Hepatocyte (in vitro differentiated cells): ENCODE data around the gene SERPINA12. TPM values are rescaled to one million over a fixed set of nuclear protein-coding genes. Genes with fewer than 3 reads are reported as not detected.
A peak's percentile ranks its signal among the peaks of the same experiment; 100 is the strongest.

Experiments used
- DNase-seq: peaks from one replicate; pipeline ENCODE4 v3.0.0-alpha.2; 2016; ENCODE audit warnings: low spot score
- H2AFZ ChIP-seq: fragments of 200-600 bp; sonication (generic); 2 replicates; pipeline ENCODE4 v1.6.0; 2016; ENCODE audit warnings: antibody characterized with exemption, mild to moderate bottlenecking
- H3K27ac ChIP-seq: fragments of 200-600 bp; sonication (generic); 2 replicates; pipeline ENCODE4 v1.5.1; 2016; ENCODE audit warnings: mild to moderate bottlenecking
- H3K27me3 ChIP-seq: fragments of 200-600 bp; sonication (generic); 2 replicates; pipeline ENCODE4 v1.6.1; 2016
- H3K36me3 ChIP-seq: fragments of 200-600 bp; sonication (generic); replicated peaks from 2 replicates; pipeline ENCODE4 v1.5.1; 2016; ENCODE audit warnings: low read depth; ENCODE audit not compliant: insufficient read depth
- H3K4me1 ChIP-seq: fragments of 200-600 bp; sonication (generic); 2 replicates; pipeline ENCODE4 v1.5.1; 2016; ENCODE audit warnings: mild to moderate bottlenecking, moderate library complexity; ENCODE audit not compliant: insufficient read depth
- H3K4me2 ChIP-seq: fragments of 200-600 bp; sonication (generic); 2 replicates; pipeline ENCODE4 v1.6.0; 2016
- H3K4me3 ChIP-seq: fragments of 200-600 bp; sonication (generic); 2 replicates; pipeline ENCODE4 v1.5.1; 2016; ENCODE audit warnings: mild to moderate bottlenecking
- H3K79me2 ChIP-seq: fragments of 200-600 bp; sonication (generic); 2 replicates; pipeline ENCODE4 v1.6.0; 2017; ENCODE audit warnings: mild to moderate bottlenecking
- H3K9me2 ChIP-seq: fragments of 200-600 bp; sonication (generic); replicated peaks from 2 replicates; pipeline ENCODE4 v1.6.0; 2017; ENCODE audit warnings: mild to moderate bottlenecking; ENCODE audit not compliant: insufficient read depth
- H3K9me3 ChIP-seq: fragments of 200-600 bp; sonication (generic); 2 replicates; pipeline ENCODE4 v1.5.1; 2016; ENCODE audit warnings: low read depth, mild to moderate bottlenecking
- H4K20me1 ChIP-seq: fragments of 200-600 bp; sonication (generic); 2 replicates; pipeline ENCODE4 v1.6.0; 2016; ENCODE audit warnings: mild to moderate bottlenecking; ENCODE audit not compliant: insufficient read depth, poor library complexity, severe bottlenecking
- CTCF ChIP-seq: fragments of 200-600 bp; sonication (generic); IDR thresholded peaks from 2 replicates; pipeline ENCODE4 v1.5.1; 2016; ENCODE audit warnings: antibody characterized with exemption, mild to moderate bottlenecking; ENCODE audit not compliant: poor library complexity
- EZH2 ChIP-seq: fragments of 200-600 bp; sonication (generic); IDR thresholded peaks from 2 replicates; pipeline ENCODE4 v1.6.1; 2016; ENCODE audit warnings: antibody characterized with exemption, mild to moderate bottlenecking, borderline replicate concordance
- EZH2phosphoT487 ChIP-seq: fragments of 200-600 bp; sonication (generic); IDR thresholded peaks from one replicate; pipeline ENCODE4 v1.6.1; 2018; ENCODE audit warnings: antibody characterized with exemption, mild to moderate bottlenecking, low read depth, moderate library complexity; ENCODE audit not compliant: unreplicated experiment, severe bottlenecking
- WGBS: methylation state at CpG from one replicate; pipeline ENCODE4 v1.1.6; 2016; ENCODE audit warnings: low lambda C conversion rate; ENCODE audit errors: missing lambda C conversion rate; 5-methylcytosine and 5-hydroxymethylcytosine counted together
- polyA plus RNA-seq: library from polyadenylated mRNA; unstranded; fragments of >200 nt; fragmentation: Nextera tagmentation; extraction: Ambion mirVana; gene quantifications from 2 replicates; pipeline ENCODE4 v1.2.1, GENCODE V29; 2016
- total RNA-seq: library from RNA; depleted of rRNA; stranded (reverse); fragments of >200 nt; gene quantifications from 2 replicates; pipeline ENCODE4 v1.2.3, GENCODE V29; 2014

Gene SERPINA12
- total and polyA plus RNA-seq, 2 experiments from 2014 or later = 0.25 TPM; not detected in 1

- H3K79me2 ChIP-seq = no peaks in the 10 kb centered on the region
- DNase-seq = no peak
- H2AFZ ChIP-seq = no peak overlapping the region
- H3K27ac ChIP-seq = no peak overlapping the region
- H3K9me2 ChIP-seq = no peaks in the 10 kb centered on the region
- H3K4me1 ChIP-seq = peaks cover 6% of the 10 kb centered on the region
- H3K4me2 ChIP-seq = no peak overlapping the region
- no peaks in the 10 kb centered on the region for H3K9me3 ChIP-seq
- H4K20me1 ChIP-seq = no peaks in the 10 kb centered on the region
- no peaks in the 10 kb centered on the region for H3K27me3 ChIP-seq
- WGBS = 66% methylated on average over 2 of the region's 2 CpGs
- no peaks in the 10 kb centered on the region for H3K36me3 ChIP-seq
- peak; percentile 11 for TF ChIP-seq CTCF
- TF ChIP-seq EZH2 = no peak
- H3K4me3 ChIP-seq = no peak overlapping the region
These were observed 27.6 kb upstream of the SERPINA12 start for GRCh38 chr14:94536836-94537235.

GRCh38 chr14:94535506-94535905 is 26.2 kb upstream of the SERPINA12 start:
- H4K20me1 ChIP-seq = no peaks in the 10 kb centered on the region
- no peak overlapping the region for H3K4me3 ChIP-seq
- DNase-seq = no peak
- WGBS = 91% methylated on average over 3 of the region's 3 CpGs
- peaks cover 6% of the 10 kb centered on the region for H3K4me1 ChIP-seq
- no peaks in the 10 kb centered on the region for H3K27me3 ChIP-seq
- H3K79me2 ChIP-seq = no peaks in the 10 kb centered on the region
- H3K27ac ChIP-seq = no peak overlapping the region
- no peak for TF ChIP-seq EZH2phosphoT487
- no peak for TF ChIP-seq CTCF
- no peak for TF ChIP-seq EZH2
- H3K9me2 ChIP-seq = no peaks in the 10 kb centered on the region
- no peak overlapping the region for H3K4me2 ChIP-seq
- no peaks in the 10 kb centered on the region for H3K36me3 ChIP-seq
- no peaks in the 10 kb centered on the region for H3K9me3 ChIP-seq
- H2AFZ ChIP-seq = no peak overlapping the region

GRCh38 chr14:94532447-94532846 is 23.2 kb upstream of the SERPINA12 start:
- H3K36me3 ChIP-seq = no peaks in the 10 kb centered on the region
- no peaks in the 10 kb centered on the region for H3K27me3 ChIP-seq
- H3K27ac ChIP-seq = no peak overlapping the region
- WGBS = 80% methylated on average over 2 of the region's 2 CpGs
- no peaks in the 10 kb centered on the region for H3K9me3 ChIP-seq
- no peak overlapping the region for H3K4me3 ChIP-seq
- TF ChIP-seq CTCF (no peak), EZH2 (no peak), EZH2phosphoT487 (no peak)
- no peak for DNase-seq
- H3K9me2 ChIP-seq = no peaks in the 10 kb centered on the region
- H4K20me1 ChIP-seq = no peaks in the 10 kb centered on the region
- H3K4me2 ChIP-seq = no peak overlapping the region
- H3K4me1 ChIP-seq = no peaks in the 10 kb centered on the region
- H3K79me2 ChIP-seq = no peaks in the 10 kb centered on the region
- no peak overlapping the region for H2AFZ ChIP-seq

- no peak for TF ChIP-seq EZH2
- no peak for TF ChIP-seq CTCF
- no peaks in the 10 kb centered on the region for H3K4me1 ChIP-seq
- H2AFZ ChIP-seq = no peak overlapping the region
- H3K79me2 ChIP-seq = no peaks in the 10 kb centered on the region
- no peak overlapping the region for H3K4me3 ChIP-seq
- DNase-seq = no peak
- no peaks in the 10 kb centered on the region for H3K9me3 ChIP-seq
- H3K27ac ChIP-seq = no peak overlapping the region
- no peaks in the 10 kb centered on the region for H3K36me3 ChIP-seq
- H3K4me2 ChIP-seq = no peak overlapping the region
- no peaks in the 10 kb centered on the region for H4K20me1 ChIP-seq
- H3K9me2 ChIP-seq = no peaks in the 10 kb centered on the region
- H3K27me3 ChIP-seq = no peaks in the 10 kb centered on the region
These were observed 21.9 kb upstream of the SERPINA12 start for GRCh38 chr14:94531187-94531586.
